ENCODE data around the gene NCKAP5. TPM values are rescaled to one million over a fixed set of nuclear protein-coding genes. Genes with fewer than 3 reads are reported as not detected.

The NCKAP5 gene
- total RNA-seq, 2 donors from 2014 or later, result not detected

DNA sequence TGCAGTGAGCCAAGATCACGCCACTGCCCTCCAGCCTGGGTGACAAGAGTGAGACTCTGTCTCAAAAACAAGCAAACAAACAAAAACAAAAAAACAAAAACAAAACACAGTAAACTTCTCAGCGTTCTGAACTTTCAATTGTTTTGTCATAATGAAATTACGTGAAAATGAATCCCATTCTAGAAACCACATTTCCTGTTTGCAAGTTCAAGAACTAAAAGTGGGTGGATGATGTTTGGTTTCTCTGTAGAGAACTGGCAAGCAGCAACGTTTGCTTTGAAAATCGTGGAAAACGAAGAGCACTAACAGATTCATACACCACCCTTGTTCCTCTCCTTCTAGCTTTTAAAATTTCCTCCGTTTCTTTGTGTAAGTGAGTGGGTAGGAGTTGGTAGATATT, 672.2 kb downstream of the NCKAP5 start:
- Mint-ChIP-seq H3K36me3 (peaks cover 0 to 11% of the 10 kb centered on the region in 2 donors), H3K27ac (no peak overlapping the region), H3K9me3 (peaks cover 13 to 26% of the 10 kb centered on the region in 2 donors)
- DNase-seq (ENCODE audit: low spot score in 2 of 2) (no peak), ATAC-seq (peak in 1 of 2 donors; percentile 49)

DNA sequence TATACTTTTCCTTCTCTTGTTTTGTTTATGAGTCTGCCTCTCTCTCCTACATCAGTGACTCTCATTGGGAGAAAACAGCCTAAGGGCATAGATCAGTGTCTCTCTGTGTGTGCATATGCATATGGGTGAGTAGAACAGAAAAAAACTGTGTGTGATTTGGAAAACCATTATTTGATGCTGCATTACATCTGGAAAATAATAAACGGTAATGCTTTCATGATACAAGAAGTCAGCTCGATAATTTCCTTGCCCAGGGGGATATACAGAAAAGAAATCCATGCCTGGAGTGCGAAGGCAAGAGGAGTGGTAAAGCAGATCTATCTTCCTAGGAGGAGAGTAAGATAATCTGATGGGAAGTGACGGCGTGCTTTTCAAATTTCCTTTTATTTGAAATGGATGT, 676.8 kb downstream of the NCKAP5 start:
- Mint-ChIP-seq H3K27ac (no peak overlapping the region), H3K36me3 (peaks cover 0 to 5% of the 10 kb centered on the region in 2 donors), H3K9me3 (peaks cover 8 to 20% of the 10 kb centered on the region in 2 donors)
- DNase-seq (ENCODE audit: low spot score in 2 of 2), result no peak
- ATAC-seq, result no peak

DNA sequence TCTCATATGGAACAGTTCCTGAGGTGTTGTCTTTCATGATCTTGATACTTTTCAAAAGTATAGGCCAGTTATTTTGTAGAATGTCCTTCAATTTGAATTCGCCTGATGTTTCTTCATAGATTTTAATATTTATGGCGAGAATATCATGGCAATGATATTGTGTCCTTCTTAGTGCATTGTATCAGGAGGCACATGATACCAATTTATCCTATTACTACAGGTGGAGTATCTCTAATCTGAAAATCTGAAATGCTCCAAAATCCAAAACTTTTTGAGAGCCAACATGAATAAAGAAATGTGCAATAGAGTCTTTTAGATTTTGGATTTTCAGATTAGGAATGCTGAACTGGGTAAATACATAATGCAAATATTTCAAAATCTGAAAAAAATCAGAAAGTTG, 681.7 kb downstream of the NCKAP5 start:
- peaks cover 10 to 26% of the 10 kb centered on the region in 2 donors for H3K9me3 Mint-ChIP-seq

DNA sequence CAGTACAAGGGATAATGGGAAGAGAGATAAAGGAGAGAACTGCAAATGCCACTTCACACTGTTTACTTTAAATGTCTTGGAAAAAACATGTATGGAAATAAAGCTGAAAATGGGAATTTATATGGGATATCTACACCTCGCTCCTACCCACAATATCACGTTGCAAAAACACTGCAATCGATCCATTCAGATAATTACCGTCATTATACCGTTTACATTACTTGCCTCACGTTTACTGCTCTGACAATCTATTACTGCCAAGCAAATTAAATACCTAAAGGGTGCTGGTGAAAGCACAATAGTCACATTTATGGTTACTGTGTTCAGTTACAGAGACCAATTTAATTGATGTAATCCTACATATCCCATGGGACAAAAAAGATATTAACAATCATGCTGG, 683.6 kb downstream of the NCKAP5 start:
- H3K36me3 Mint-ChIP-seq, result no peaks in the 10 kb centered on the region
- peaks cover 17 to 30% of the 10 kb centered on the region in 2 donors for H3K9me3 Mint-ChIP-seq
- DNase-seq (ENCODE audit: low spot score in 2 of 2) (no peak), ATAC-seq (no peak)
- no peak overlapping the region for H3K27ac Mint-ChIP-seq

More for the DNA sequence above, 681.7 kb downstream of the NCKAP5 start:
- Mint-ChIP-seq H3K36me3 (no peaks in the 10 kb centered on the region), H3K27ac (no peak overlapping the region)
- no peak for ATAC-seq
- no peak for DNase-seq (ENCODE audit: low spot score in 2 of 2)

DNA sequence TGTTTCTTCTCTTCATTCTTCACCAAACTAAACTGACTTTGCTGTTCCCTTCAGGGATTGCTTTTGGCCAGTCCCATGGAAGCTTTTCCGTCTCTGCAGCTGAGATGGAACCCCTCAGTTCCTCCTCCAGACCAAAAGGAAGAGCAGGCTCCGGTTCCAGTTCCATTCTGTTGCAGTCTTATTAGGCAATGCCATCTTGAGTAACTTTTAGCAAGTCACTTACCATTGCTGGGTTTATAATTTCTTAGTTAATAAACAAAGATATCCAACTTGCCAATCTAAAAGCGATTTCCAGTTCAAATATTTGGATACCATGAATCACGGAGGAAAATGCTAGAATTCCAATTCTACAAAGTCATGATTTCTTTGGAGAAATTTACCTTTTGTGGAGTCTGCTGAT, 684.0 kb downstream of the NCKAP5 start:
- DNase-seq (ENCODE audit: low spot score in 2 of 2) (no peak), ATAC-seq (no peak)
- H3K36me3 Mint-ChIP-seq, result no peaks in the 10 kb centered on the region
- peaks cover 17 to 31% of the 10 kb centered on the region in 2 donors for H3K9me3 Mint-ChIP-seq
- H3K27ac Mint-ChIP-seq, result no peak overlapping the region

DNA sequence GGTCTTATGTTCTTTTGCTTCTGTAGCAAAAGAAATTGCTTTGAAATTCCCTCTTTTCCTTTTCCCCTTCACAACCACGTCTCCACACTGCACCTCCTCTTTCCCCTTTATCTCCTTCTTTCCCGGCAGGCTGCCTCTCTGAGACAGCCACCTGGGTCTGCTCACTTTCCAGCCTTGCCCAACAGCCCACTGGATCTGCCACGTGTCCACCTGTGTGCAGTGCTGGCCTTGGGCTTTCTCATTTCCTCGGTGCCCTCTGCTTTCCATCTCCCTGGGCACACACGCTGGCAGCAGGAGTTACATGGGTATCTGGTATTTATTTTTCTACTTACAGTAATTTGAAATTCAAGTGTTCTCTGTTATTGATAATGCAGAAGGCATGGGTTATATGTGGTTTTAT, 684.8 kb downstream of the NCKAP5 start:
- Mint-ChIP-seq H3K9me3 (peaks cover 17 to 31% of the 10 kb centered on the region in 2 donors), H3K27ac (no peak overlapping the region), H3K36me3 (no peaks in the 10 kb centered on the region)
- no peak for ATAC-seq
- no peak for DNase-seq (ENCODE audit: low spot score in 2 of 2)

DNA sequence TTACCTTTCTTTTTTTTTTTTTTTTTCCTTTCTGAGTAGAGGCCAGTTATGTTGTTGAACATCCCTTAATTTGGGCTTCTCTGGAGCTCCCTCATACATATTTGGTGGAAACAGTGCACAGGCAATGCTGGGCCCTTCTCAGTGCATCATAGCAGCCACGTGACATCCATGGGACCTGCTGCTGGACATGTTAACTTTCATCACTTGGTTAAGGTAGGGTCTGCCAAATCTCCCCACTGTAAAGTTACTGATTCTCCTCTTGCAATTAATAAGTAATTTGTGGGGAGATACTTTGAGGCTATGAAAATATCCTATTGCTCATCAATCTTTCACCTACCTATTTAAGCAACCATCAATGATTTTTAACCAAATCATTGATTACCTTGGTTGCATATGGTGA, 686.7 kb downstream of the NCKAP5 start:
- Mint-ChIP-seq H3K9me3 (peaks cover 12 to 30% of the 10 kb centered on the region in 2 donors), H3K36me3 (no peaks in the 10 kb centered on the region), H3K27ac (no peak overlapping the region)
- DNase-seq (ENCODE audit: low spot score in 2 of 2) (no peak), ATAC-seq (no peak)

DNA sequence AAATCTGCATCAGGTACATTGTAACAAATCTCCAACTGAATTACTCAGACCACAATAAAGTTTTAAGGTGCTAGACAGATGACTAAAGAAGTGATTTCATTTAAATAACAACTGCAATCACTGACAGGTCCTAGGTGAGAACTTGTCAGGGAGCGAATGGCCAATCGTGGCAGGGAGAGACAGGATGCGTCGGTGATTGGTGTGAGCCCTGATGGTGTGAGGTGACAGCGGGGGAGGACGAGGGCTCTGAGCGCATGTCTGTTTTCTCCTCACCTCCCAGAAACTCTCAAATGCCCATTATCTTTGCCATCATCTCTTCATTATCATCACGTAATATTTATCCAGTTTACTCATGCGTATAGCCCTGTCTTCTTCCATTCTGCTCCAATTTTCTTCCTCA, 690.3 kb downstream of the NCKAP5 start:
- ATAC-seq (no peak), DNase-seq (ENCODE audit: low spot score in 2 of 2) (no peak)
- Mint-ChIP-seq H3K27ac (no peak overlapping the region), H3K9me3 (peaks cover 12 to 17% of the 10 kb centered on the region in 2 donors), H3K36me3 (no peaks in the 10 kb centered on the region)

DNA sequence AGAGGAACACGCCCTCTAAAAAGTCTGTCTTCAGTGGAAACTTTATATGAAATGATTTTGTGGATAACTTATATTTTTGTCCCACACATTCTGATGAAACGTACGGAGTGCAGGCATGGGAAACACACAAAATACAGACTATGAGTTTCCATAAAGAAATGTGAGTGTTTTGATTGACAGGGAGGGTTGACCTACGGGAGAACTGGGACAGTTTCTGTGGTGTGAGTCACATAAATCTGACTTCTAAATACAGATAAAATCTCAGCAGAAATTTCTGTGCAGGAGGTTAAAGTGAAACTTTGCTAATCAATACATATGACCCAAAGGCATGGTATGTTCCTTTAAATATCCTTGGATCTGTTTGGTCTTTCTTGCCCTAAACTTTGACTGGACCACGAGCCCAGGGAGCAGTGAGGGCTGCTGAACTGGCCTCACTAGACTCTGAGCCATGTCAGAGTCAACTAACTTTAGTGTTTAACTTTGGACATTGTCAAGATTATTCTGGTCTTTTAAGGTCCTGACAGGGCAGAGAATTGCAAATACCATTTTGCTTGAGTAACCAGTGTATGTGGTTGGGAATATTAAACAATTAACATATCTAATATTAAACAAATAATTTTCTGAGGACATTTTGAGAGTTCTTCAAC, 691.4 kb downstream of the NCKAP5 start:
- Mint-ChIP-seq H3K36me3 (no peaks in the 10 kb centered on the region), H3K27ac (no peak overlapping the region), H3K9me3 (peaks cover 13 to 15% of the 10 kb centered on the region in 2 donors)
- DNase-seq (ENCODE audit: low spot score in 2 of 2), result no peak
- no peak for ATAC-seq

DNA sequence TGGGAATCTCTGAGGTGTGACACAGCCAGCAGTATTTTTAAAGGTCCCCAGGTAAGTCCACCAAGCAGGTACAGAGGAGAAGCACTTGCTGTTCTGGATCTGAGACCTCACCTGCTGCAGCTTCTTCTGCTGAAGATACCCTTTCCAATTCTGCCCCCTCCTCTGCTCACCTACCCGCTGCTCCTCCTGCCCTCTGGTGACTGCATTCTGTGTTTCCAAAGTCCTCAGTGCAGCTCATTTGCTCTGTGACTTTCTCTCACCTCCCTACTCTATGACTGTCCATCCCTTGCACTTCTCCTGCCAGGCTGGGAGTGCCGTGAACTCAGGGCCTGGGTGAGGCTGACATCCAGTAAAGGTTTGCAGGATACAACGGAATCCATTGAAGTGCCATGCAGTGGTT, 693.1 kb downstream of the NCKAP5 start:
- peaks cover 8 to 10% of the 10 kb centered on the region in 2 donors for H3K9me3 Mint-ChIP-seq
- no peak for DNase-seq (ENCODE audit: low spot score in 2 of 2)
- H3K36me3 Mint-ChIP-seq, result no peaks in the 10 kb centered on the region
- H3K27ac Mint-ChIP-seq, result no peak overlapping the region
- no peak for ATAC-seq

DNA sequence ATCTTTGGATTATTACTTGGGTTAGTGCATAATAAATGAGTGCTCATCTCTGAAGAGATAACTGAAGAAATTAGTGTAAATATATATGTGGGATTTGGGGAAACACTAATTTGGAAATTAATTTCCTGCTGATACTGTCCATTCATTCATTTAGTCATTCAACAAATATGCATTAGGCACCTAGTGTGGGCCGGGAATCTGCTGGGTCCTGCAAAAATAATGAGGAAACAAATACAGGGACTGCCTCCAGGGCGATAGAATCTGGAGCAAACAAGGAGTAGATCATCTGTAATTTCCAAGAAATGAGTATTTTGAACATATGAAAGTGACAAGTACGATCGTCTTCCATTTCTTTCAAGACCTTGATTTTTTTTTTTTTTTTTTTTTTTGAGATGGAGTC, 694.5 kb downstream of the NCKAP5 start:
- peaks cover 3 to 5% of the 10 kb centered on the region in 2 donors for H3K9me3 Mint-ChIP-seq
- no peak overlapping the region for H3K27ac Mint-ChIP-seq
- ATAC-seq (no peak), DNase-seq (ENCODE audit: low spot score in 2 of 2) (no peak)
- H3K36me3 Mint-ChIP-seq, result no peaks in the 10 kb centered on the region

DNA sequence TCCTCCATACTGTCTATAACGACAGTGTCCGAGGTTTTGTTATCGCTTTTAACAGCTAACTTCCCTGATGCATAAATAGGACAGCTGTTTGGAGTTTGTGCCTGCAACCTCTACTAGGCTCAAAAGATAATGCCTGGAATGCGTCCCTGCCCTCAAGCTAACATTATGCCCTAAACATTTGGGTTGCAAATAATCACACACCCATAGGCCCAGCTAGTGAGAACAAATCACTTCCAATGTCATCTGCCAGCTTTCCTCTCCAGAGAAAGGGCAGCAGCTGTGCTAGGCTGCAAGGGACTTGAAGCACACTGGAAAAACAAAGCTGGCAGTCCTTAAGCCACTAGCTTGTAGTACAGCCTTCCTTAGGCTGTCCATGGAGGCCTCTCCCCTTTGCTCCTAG, 696.4 kb downstream of the NCKAP5 start:
- Mint-ChIP-seq H3K27ac (no peak overlapping the region), H3K36me3 (no peaks in the 10 kb centered on the region), H3K9me3 (peaks cover 0 to 3% of the 10 kb centered on the region in 2 donors)
- DNase-seq (ENCODE audit: low spot score in 2 of 2) (no peak), ATAC-seq (no peak)

DNA sequence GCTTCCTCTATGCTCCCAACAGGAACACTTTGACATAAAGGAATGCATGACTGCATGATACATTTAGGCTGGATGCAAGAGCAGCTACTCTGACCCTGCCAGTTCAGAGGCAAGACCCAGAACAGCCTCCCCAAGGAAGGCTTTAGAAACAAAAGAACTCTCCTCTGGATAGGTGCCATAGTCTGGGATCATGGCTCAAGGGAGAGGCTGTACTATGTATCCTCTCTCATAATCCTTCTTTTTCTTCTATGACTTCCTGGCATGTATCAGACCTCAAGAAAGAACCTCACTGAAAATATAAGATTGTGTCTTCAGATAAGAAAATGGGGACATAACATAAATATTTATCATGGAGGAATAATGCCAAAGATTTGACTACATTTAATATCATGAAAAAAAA, 704.3 kb downstream of the NCKAP5 start:
- peaks cover 0 to 5% of the 10 kb centered on the region in 2 donors for H3K9me3 Mint-ChIP-seq
- no peak for ATAC-seq
- no peak for DNase-seq (ENCODE audit: low spot score in 2 of 2)
- H3K27ac Mint-ChIP-seq, result no peak overlapping the region
- no peaks in the 10 kb centered on the region for H3K36me3 Mint-ChIP-seq

DNA sequence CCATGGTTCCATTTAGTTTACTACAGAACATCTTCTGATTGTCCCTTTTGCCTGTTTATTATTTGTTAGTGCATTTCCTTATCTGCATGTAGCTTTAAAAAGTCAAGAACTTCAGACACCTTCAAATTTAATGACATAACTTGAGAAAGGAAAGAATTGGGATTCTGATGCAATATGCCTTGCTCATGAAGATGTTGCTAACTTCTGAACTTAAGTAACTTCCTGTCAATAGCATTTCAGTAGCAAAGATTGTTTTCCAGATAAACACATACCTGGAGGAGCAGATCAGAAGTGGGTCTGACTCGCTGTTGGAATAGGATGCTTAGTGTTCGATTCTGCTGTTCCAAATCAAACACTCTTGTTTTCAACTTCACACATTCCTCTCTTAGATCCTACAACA, 708.0 kb downstream of the NCKAP5 start:
- ATAC-seq (no peak), DNase-seq (ENCODE audit: low spot score in 2 of 2) (no peak)
- Mint-ChIP-seq H3K9me3 (peaks cover 0 to 9% of the 10 kb centered on the region in 2 donors), H3K36me3 (no peaks in the 10 kb centered on the region), H3K27ac (no peak overlapping the region)

DNA sequence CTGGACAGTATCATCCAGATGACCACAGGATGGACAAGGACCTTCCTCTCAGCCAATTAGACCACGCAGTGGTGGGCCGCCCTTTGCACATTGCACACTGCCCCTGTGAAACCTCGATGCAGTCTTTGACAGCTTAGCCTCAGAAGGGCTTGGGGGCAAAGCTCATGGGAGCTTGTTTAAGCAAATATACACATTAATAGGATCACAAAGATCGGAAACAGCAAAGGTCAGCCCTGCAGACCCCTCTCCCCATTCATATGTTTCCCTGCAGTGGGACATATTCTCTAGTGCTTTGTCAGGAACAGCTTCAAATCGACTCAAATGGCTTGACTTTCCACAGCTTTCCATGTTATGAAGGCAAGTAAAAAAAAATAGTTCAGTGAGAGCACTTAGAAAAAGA, 708.7 kb downstream of the NCKAP5 start:
- no peak for ATAC-seq
- Mint-ChIP-seq H3K27ac (peak overlapping the region in 1 of 2 donors; percentile 50), H3K9me3 (peaks cover 0 to 9% of the 10 kb centered on the region in 2 donors), H3K36me3 (no peaks in the 10 kb centered on the region)
- DNase-seq (ENCODE audit: low spot score in 2 of 2), result no peak

DNA sequence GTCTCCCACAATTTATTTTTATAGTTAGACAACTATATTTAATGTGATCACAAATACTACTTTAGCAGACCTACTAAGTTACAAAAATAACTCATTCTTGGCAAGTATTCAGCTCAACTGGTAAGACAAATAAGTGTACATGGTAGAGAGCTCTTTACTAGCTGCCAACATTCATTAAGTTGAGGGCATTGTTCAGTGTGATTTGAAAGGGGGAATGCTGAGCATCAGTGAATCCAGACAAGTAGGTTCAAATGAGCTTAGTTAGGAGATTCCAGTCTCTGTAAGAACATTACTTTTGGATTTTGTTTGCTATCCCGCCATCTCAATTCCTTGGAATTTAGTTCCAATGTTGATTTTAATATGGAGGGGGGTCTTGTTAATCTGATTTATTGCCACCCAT, 710.9 kb downstream of the NCKAP5 start:
- ATAC-seq (no peak), DNase-seq (ENCODE audit: low spot score in 2 of 2) (no peak)
- Mint-ChIP-seq H3K36me3 (no peaks in the 10 kb centered on the region), H3K9me3 (peaks cover 0 to 9% of the 10 kb centered on the region in 2 donors), H3K27ac (no peak overlapping the region)

DNA sequence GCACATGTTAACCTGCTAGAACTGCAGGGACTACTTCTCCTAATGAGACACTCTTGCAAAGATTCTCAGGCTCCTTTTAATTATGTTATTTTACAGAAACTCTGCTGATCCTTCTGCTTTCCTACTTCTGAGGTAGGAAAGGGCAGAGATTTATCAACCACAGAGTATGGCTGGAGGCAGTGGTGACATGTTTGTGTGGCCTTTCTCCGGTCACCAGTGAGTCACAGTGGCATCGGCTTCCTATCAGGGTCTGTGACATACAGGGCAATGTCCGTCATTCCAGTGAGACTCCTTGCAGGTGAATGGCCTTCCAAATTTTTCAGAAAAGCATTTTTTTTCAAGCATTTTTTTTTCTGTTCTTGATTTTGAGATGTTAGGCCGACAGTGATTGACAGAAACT, 717.6 kb downstream of the NCKAP5 start:
- ATAC-seq (no peak), DNase-seq (ENCODE audit: low spot score in 2 of 2) (no peak)
- H3K27ac Mint-ChIP-seq, result no peak overlapping the region
- H3K9me3 Mint-ChIP-seq, result no peaks in the 10 kb centered on the region
- H3K36me3 Mint-ChIP-seq, result no peaks in the 10 kb centered on the region

DNA sequence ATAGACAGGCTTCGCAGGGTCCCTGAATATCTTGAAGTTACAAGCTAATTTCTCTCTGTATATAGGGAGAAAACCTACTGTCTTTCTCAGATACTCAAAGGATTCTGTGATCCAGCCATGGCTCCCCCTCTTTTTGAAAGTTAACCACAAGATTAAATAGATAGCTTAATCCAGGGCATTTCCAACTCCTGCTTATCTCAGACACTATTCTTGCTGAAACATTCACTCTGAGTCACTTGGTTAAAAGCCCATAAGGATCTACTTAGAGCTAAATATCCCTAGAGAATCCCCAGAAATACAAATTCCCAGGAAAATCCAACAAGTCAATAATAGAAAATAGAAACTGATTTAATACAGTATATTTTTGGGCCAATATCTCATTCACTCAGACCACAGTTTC, 719.1 kb downstream of the NCKAP5 start:
- H3K9me3 Mint-ChIP-seq, result no peaks in the 10 kb centered on the region
- ATAC-seq (no peak), DNase-seq (ENCODE audit: low spot score in 2 of 2) (no peak)
- H3K36me3 Mint-ChIP-seq, result no peaks in the 10 kb centered on the region
- no peak overlapping the region for H3K27ac Mint-ChIP-seq
